SH-SY5Y (cell line): ENCODE results near the gene ASPRV1.

ENCODE experiments used
- GATA2 ChIP-seq: IDR thresholded peaks from 2 replicates; pipeline ENCODE4 v1.6.1; 2011; ENCODE audit warnings: mild to moderate bottlenecking, low read depth, low read length
- GATA3 ChIP-seq: IDR thresholded peaks from 2 replicates; pipeline ENCODE4 v1.6.1; 2011; ENCODE audit warnings: low read depth, mild to moderate bottlenecking, low read length, moderate library complexity

ASPRV1 gene

DNA sequence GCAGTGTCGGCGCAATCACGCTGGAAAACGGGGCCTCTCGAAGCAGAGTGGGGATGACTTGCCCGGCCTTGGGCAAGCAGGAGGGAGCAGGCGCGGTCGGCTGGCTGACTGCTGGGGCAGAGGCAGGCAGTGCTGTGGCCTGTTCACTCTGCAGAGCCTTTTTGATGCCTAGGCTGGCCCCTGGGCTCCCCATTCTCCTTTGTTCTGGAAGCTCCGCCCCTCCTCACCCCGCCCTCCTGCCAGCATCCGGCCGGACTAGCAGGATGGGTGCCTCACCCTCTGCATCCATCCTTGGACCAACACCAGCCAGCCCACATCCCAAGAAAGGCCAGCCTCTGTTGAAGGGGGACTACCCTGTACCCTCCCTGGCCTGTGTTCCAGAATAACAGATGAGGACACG, at the start of gene ASPRV1:
Gene ASPRV1, minus strand, starts transcription at position 136 of the 400 bp plus-strand sequence. CDS start 195 bp downstream, outside the sequence.
- no peak for TF ChIP-seq GATA3

DNA sequence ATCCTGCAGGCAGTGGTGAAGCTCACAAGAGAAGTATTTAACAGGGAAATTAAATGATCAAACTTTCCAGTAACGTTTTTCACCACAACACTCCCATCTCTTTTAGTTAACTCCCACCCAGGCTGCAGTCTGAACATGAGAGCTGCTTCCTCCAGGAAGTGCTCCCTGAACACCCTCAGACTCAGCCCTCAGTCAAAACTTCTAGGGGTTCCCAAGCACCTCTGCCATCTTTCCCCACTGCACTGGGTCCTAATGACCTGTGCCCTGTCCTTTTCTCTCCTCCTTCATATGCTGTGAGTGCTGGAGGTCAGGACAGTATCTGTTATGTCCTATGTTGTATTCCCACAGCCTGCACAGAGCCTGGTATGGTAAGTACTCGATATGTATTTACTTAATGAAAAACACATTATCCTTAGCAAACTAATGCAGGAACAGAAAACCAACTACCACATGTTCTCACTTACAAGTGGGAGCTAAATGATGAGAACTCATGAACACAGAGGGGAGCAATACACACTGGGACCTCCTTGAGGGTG, 49.2 kb upstream of the ASPRV1 start:
- TF ChIP-seq GATA3 (no peak), GATA2 (no peak)

DNA sequence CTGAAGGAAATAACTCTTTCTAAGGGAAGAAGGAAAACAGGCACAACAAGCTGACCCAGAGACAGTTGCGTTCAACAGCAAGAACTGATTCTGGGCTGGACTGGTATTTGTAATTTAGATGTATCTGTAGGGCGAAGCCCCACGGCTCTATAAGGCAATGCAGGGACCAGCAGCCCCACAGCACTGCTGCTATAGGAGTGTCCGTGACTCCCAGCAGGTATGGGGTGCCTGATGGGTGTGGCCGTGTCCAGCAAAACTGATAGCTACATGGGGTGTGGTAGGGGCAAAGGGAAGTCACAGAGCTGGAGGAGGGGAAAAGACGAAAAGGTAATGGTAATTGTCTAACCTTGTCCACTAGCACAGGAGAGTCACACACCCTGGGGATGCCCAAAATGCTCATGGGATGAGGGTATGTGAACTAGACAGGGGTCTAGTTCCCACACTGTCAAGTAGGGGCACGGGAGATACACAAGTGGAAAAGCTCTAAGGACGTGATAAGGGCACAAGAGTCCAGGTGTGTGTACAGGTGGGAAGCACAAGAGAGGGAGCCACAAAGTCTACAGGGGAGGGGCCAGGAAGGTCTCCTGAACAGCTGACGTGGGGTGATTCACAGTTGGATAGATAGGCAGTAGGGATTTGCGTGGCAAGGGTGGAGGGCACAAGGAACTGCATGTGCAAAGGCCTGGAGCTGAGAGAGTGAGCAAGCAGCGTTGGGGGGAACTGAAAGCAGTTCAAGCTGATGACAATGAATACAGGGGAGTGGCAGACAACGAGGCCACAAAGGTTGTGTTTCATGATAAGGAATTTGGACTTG, 48.5 kb upstream of the ASPRV1 start:
- TF ChIP-seq GATA2 (no peak), GATA3 (no peak)

GRCh38 chr2:70008290-70008689, 46.9 kb upstream of the ASPRV1 start:
- TF ChIP-seq GATA2 (no peak), GATA3 (no peak)

DNA sequence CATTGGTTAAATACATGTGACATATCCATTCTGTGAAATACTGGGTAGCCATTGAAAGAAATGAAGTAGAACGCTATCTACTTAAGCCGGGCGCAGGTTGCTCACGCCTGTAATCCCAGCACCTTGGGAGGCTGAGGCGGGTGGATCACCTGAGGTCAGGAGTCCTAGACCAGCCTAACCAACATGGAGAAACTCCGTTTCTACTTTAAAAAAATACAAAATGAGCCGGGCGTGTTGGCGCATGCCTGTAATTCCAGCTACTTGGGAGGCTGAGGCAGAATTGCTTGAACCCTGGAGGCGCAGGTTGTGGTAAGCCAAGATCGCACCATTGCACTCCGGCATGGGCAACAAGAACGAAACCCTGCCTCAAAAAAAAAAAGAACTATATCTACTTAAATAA, 45.7 kb upstream of the ASPRV1 start:
- TF ChIP-seq GATA3, result no peak

- TF ChIP-seq GATA2 (no peak), GATA3 (no peak)
Measured at GRCh38 chr2:70006447-70006784, 45.0 kb upstream of the ASPRV1 start.

GRCh38 chr2:70005752-70006446, 44.5 kb upstream of the ASPRV1 start:
- TF ChIP-seq GATA2 (no peak), GATA3 (no peak)

GRCh38 chr2:70005216-70005615, 43.8 kb upstream of the ASPRV1 start:
- TF ChIP-seq GATA3 (no peak), GATA2 (no peak)

GRCh38 chr2:70003093-70003830, 41.8 kb upstream of the ASPRV1 start:
- TF ChIP-seq GATA3 (no peak), GATA2 (no peak)

GRCh38 chr2:70002241-70002899, 40.9 kb upstream of the ASPRV1 start:
- no peak for TF ChIP-seq GATA3
- no peak for TF ChIP-seq GATA2

DNA sequence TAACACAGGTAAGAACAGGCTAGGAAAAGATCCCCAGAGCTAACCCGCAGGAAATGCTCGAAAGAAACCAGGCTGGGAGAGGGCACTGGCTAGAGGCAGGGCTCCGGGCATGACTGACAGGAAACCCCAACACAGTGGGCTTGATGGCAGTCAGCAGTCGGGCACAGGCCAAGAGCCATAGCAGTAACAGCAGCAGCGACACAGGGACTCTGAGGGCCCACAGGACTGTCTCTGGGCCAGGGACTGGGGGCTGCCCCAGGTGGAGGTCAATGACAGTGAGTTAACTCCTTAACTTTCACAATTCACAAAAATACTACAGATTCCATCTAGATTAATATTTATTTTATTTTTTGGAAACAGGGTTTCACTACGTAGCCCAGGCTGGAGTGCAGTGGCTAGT, 37.3 kb upstream of the ASPRV1 start:
- no peak for TF ChIP-seq GATA2
- TF ChIP-seq GATA3, result no peak

GRCh38 chr2:69997015-69997830, 35.8 kb upstream of the ASPRV1 start:
- no peak for TF ChIP-seq GATA2
- TF ChIP-seq GATA3, result no peak

GRCh38 chr2:69995511-69995910, 34.1 kb upstream of the ASPRV1 start:
- TF ChIP-seq GATA2 (no peak), GATA3 (no peak)
